DOHH2 (cell line): ENCODE data around the gene EPHB2.

Source experiments
- H3F3A ChIP-seq: fragments of 200-600 bp; sonication (generic), shearing (Covaris generic); 2 replicates; pipeline ENCODE4 v1.6.0; 2016; ENCODE audit warnings: antibody characterized with exemption, mild to moderate bottlenecking; ENCODE audit not compliant: control insufficient read depth, insufficient read depth
- H3K27ac ChIP-seq: fragments of 200-600 bp; sonication (generic); 2 replicates; pipeline ENCODE4 v1.5.1; 2014; ENCODE audit warnings: low read depth, mild to moderate bottlenecking, low read length, moderate library complexity
- H3K27me3 ChIP-seq: fragments of 200-600 bp; sonication (generic); 2 replicates; pipeline ENCODE4 v1.6.1; 2014; ENCODE audit warnings: mild to moderate bottlenecking, low read length, mixed read lengths; ENCODE audit not compliant: control insufficient read depth
- H3K36me3 ChIP-seq: fragments of 200-600 bp; sonication (generic); 2 replicates; pipeline ENCODE4 v1.6.1; 2014; ENCODE audit warnings: mild to moderate bottlenecking, low read length, moderate library complexity, mixed read lengths; ENCODE audit not compliant: control insufficient read depth
- H3K4me1 ChIP-seq: fragments of 200-600 bp; sonication (generic); 2 replicates; pipeline ENCODE4 v1.6.1; 2014; ENCODE audit warnings: mild to moderate bottlenecking, low read length, mixed read lengths; ENCODE audit not compliant: control insufficient read depth
- H3K4me2 ChIP-seq: fragments of 200-600 bp; sonication (generic); 2 replicates; pipeline ENCODE4 v1.6.0; 2014; ENCODE audit warnings: mild to moderate bottlenecking, low read length, moderate library complexity
- H3K4me3 ChIP-seq: fragments of 200-600 bp; sonication (generic); 2 replicates; pipeline ENCODE4 v1.5.1; 2014; ENCODE audit warnings: mild to moderate bottlenecking, low read length, mixed read lengths
- H3K79me2 ChIP-seq: fragments of 200-600 bp; sonication (generic); 2 replicates; pipeline ENCODE4 v1.6.1; 2014; ENCODE audit warnings: mild to moderate bottlenecking, low read length, mixed read lengths; ENCODE audit not compliant: control insufficient read depth
- H3K9me2 ChIP-seq: fragments of 200-600 bp; sonication (generic); replicated peaks from 2 replicates; pipeline ENCODE4 v1.6.1; 2014; ENCODE audit warnings: mild to moderate bottlenecking, low read length, mixed read lengths; ENCODE audit not compliant: control insufficient read depth
- H3K9me3 ChIP-seq: fragments of 200-600 bp; sonication (generic); 2 replicates; pipeline ENCODE4 v1.6.1; 2014; ENCODE audit warnings: antibody characterized with exemption, low read length, mixed read lengths; ENCODE audit not compliant: control insufficient read depth, insufficient read depth
- H4K20me1 ChIP-seq: fragments of 200-600 bp; sonication (generic); 2 replicates; pipeline ENCODE4 v1.6.0; 2014; ENCODE audit warnings: low read depth, mild to moderate bottlenecking, antibody characterized with exemption, low read length, moderate library complexity; ENCODE audit not compliant: control insufficient read depth, insufficient read depth
- CTCF ChIP-seq: fragments of 200-600 bp; sonication (generic); IDR thresholded peaks from one replicate; pipeline ENCODE4 v1.5.1; 2014; ENCODE audit warnings: antibody characterized with exemption, mild to moderate bottlenecking, low read depth, low read length; ENCODE audit not compliant: poor library complexity, severe bottlenecking
- EZH2phosphoT487 ChIP-seq: fragments of 200-600 bp; sonication (generic); IDR thresholded peaks from 2 replicates; pipeline ENCODE4 v1.6.1; 2017; ENCODE audit warnings: borderline replicate concordance, mild to moderate bottlenecking, antibody characterized with exemption, low read length, moderate library complexity, mixed read lengths

The EPHB2 gene

GRCh38 chr1:22752339-22752738 is 41.7 kb downstream of the EPHB2 start:
- H3K4me2 ChIP-seq: no peak overlapping the region

GRCh38 chr1:22753481-22753971 is 42.9 kb downstream of the EPHB2 start:
- H3K4me3 ChIP-seq: no peak overlapping the region
- H4K20me1 ChIP-seq: no peaks in the 10 kb centered on the region
- no peaks in the 10 kb centered on the region for H3K27me3 ChIP-seq
- H3F3A ChIP-seq: no peaks in the 10 kb centered on the region
- H3K36me3 ChIP-seq: no peaks in the 10 kb centered on the region
- H3K79me2 ChIP-seq: no peaks in the 10 kb centered on the region
- no peaks in the 10 kb centered on the region for H3K9me2 ChIP-seq
- TF ChIP-seq EZH2phosphoT487 (no peak), CTCF (no peak)
- no peak overlapping the region for H3K27ac ChIP-seq
- H3K4me2 ChIP-seq: no peak overlapping the region
- H3K4me1 ChIP-seq: peaks cover 12% of the 10 kb centered on the region
- H3K9me3 ChIP-seq: no peaks in the 10 kb centered on the region

More at GRCh38 chr1:22752339-22752738, 41.7 kb downstream of the EPHB2 start:
- Histone ChIP-seq H3K4me1 (peaks cover 12% of the 10 kb centered on the region), H3K79me2 (no peaks in the 10 kb centered on the region), H3K27ac (no peak overlapping the region), H3F3A (no peaks in the 10 kb centered on the region), H3K27me3 (no peaks in the 10 kb centered on the region), H3K36me3 (no peaks in the 10 kb centered on the region), H3K9me2 (no peaks in the 10 kb centered on the region), H3K9me3 (no peaks in the 10 kb centered on the region), H3K4me3 (no peak overlapping the region), H4K20me1 (no peaks in the 10 kb centered on the region)
- no peak for TF ChIP-seq EZH2phosphoT487
- TF ChIP-seq CTCF: no peak

- H3K9me2 ChIP-seq: no peaks in the 10 kb centered on the region
- no peak overlapping the region for H3K4me2 ChIP-seq
- H3K4me3 ChIP-seq: no peak overlapping the region
Observed at GRCh38 chr1:22754106-22754768, 43.6 kb downstream of the EPHB2 start.

GRCh38 chr1:22754824-22755223 is 44.2 kb downstream of the EPHB2 start:
- TF ChIP-seq EZH2phosphoT487: no peak
- TF ChIP-seq CTCF: no peak
- Histone ChIP-seq H3K27me3 (no peaks in the 10 kb centered on the region), H3K36me3 (no peaks in the 10 kb centered on the region), H3F3A (no peaks in the 10 kb centered on the region), H3K9me2 (no peaks in the 10 kb centered on the region), H4K20me1 (no peaks in the 10 kb centered on the region), H3K4me1 (peaks cover 9% of the 10 kb centered on the region), H3K79me2 (no peaks in the 10 kb centered on the region), H3K4me2 (no peak overlapping the region), H3K4me3 (no peak overlapping the region), H3K9me3 (no peaks in the 10 kb centered on the region), H3K27ac (no peak overlapping the region)

More at GRCh38 chr1:22754106-22754768, 43.6 kb downstream of the EPHB2 start:
- no peaks in the 10 kb centered on the region for H3K36me3 ChIP-seq
- peaks cover 12% of the 10 kb centered on the region for H3K4me1 ChIP-seq
- no peak for TF ChIP-seq EZH2phosphoT487
- H3K9me3 ChIP-seq: no peaks in the 10 kb centered on the region
- no peaks in the 10 kb centered on the region for H3F3A ChIP-seq
- H3K79me2 ChIP-seq: no peaks in the 10 kb centered on the region
- H3K27me3 ChIP-seq: no peaks in the 10 kb centered on the region
- H3K27ac ChIP-seq: no peak overlapping the region
- H4K20me1 ChIP-seq: no peaks in the 10 kb centered on the region
